Testis (tissue), 3 donors: ENCODE measurements around the gene MAST4. TPM values are rescaled to one million over a fixed set of nuclear protein-coding genes. Genes with fewer than 3 reads are reported as not detected.

Experiments
- DNase-seq: peaks from one replicate; pipeline ENCODE4 v3.0.0-alpha.2; 2019
- H3K27ac ChIP-seq, 2 donors: fragments of 200-600 bp; sonication (generic); one replicate each; pipeline ENCODE4 v1.5.1; 2019
- H3K27me3 ChIP-seq: fragments of 200-600 bp; sonication (generic); one replicate; pipeline ENCODE4 v1.5.1; 2019
- H3K36me3 ChIP-seq: fragments of 200-600 bp; sonication (generic); one replicate; pipeline ENCODE4 v1.5.1; 2017; ENCODE audit warnings: low read depth; ENCODE audit errors: missing control alignments
- H3K4me1 ChIP-seq: fragments of 200-600 bp; sonication (generic); one replicate; pipeline ENCODE4 v1.5.1; 2019
- H3K4me3 ChIP-seq, 2 donors: fragments of 200-600 bp; sonication (generic); one replicate each; pipeline ENCODE4 v1.5.1; 2017 to 2019
- H3K9me3 ChIP-seq: fragments of 200-600 bp; sonication (generic); one replicate; pipeline ENCODE4 v1.5.1; 2017
- CTCF ChIP-seq, 3 experiments: fragments of 450-650 bp in 2 of 3; fragments of 200-600 bp in 1 of 3; sonication (generic) in 1 of 3; IDR thresholded peaks; one replicate each; pipeline ENCODE4 v1.5.1; 2016 to 2019; ENCODE audit warnings: antibody characterized with exemption in 3 of 3, mild to moderate bottlenecking in 2 of 3, moderate library complexity in 1 of 3
- POLR2A ChIP-seq: fragments of 450-650 bp; IDR thresholded peaks from one replicate; pipeline ENCODE4 v1.6.1; 2017; ENCODE audit warnings: antibody characterized with exemption, mild to moderate bottlenecking, moderate library complexity
- WGBS, 2 donors: methylation state at CpG; one replicate each; pipeline ENCODE4 v1.1.5; 2018; 5-methylcytosine and 5-hydroxymethylcytosine counted together
- intact Hi-C: fragments of 100-400 bp; cut with DNase I; formaldehyde crosslinking; loops from one replicate; pipeline ENCODE4 v1.15.1; 2023; ENCODE audit warnings: low total_unique reads
- polyA plus RNA-seq: library from polyadenylated mRNA; stranded (reverse); fragments of 350-450 nt; fragmentation: Illumina TruSeq; extraction: RNeasy Lipid Tissue Mini Kit (QIAGEN cat#74804); gene quantifications from one replicate; pipeline ENCODE4 v1.2.3, GENCODE V29; 2014; ENCODE audit warnings: low read depth, low replicate concordance; ENCODE audit not compliant: insufficient read depth
- total RNA-seq, 2 donors: library from RNA; depleted of rRNA; stranded (reverse); fragments of >200 nt; gene quantifications; one replicate each; pipeline ENCODE4 v1.2.3, GENCODE V29; 2016

MAST4 gene
- total and polyA plus RNA-seq, 3 donors from 2014 or later: 27.2 to 56.4 (median 51.4) TPM

- Histone ChIP-seq H3K27ac (peak overlapping the region in 1 of 2 donors; percentile 28), H3K27me3 (no peaks in the 10 kb centered on the region), H3K4me1 (peaks cover 17% of the 10 kb centered on the region), H3K9me3 (no peaks in the 10 kb centered on the region), H3K36me3 (no peaks in the 10 kb centered on the region), H3K4me3 (no peak overlapping the region)
- DNase-seq: no peak
- no peak for TF ChIP-seq POLR2A
- no peak for TF ChIP-seq CTCF (IDR thresholded peaks at IDR 0.05)
- intact Hi-C loops: no loop called here
- WGBS, 2 donors: 78 to 84% methylated on average over 3 of the region's 3 CpGs
These were observed 447.8 kb downstream of the MAST4 start for GRCh38 chr5:67043796-67044511.

GRCh38 chr5:67045816-67046740, 449.9 kb downstream of the MAST4 start:
- no peak overlapping the region for H3K4me3 ChIP-seq
- H3K4me1 ChIP-seq: peaks cover 34% of the 10 kb centered on the region
- no peak for TF ChIP-seq POLR2A
- TF ChIP-seq CTCF (IDR thresholded peaks at IDR 0.05): no peak
- no peaks in the 10 kb centered on the region for H3K36me3 ChIP-seq
- WGBS, 2 donors: 73 to 86% methylated on average over 6 of the region's 6 CpGs
- no peaks in the 10 kb centered on the region for H3K27me3 ChIP-seq
- intact Hi-C loops: no loop called here
- no peaks in the 10 kb centered on the region for H3K9me3 ChIP-seq
- DNase-seq: no peak
- peak overlapping the region in 1 of 2 donors; percentile 9 for H3K27ac ChIP-seq

GRCh38 chr5:67047160-67047559, 451.0 kb downstream of the MAST4 start:
- H3K9me3 ChIP-seq: no peaks in the 10 kb centered on the region
- no peaks in the 10 kb centered on the region for H3K27me3 ChIP-seq
- H3K4me3 ChIP-seq: no peak overlapping the region
- intact Hi-C loops: no loop called here
- H3K36me3 ChIP-seq: no peaks in the 10 kb centered on the region
- 18 to 38% methylated on average over 1 of the region's 1 CpG for WGBS, 2 donors
- H3K27ac ChIP-seq: peak overlapping the region; percentile 9
- DNase-seq: peak; percentile 63
- H3K4me1 ChIP-seq: peaks cover 34% of the 10 kb centered on the region
- no peak for TF ChIP-seq POLR2A
- TF ChIP-seq CTCF (IDR thresholded peaks at IDR 0.05): no peak

GRCh38 chr5:67047616-67048015, 451.4 kb downstream of the MAST4 start:
- Histone ChIP-seq H3K4me3 (no peak overlapping the region), H3K27ac (peak overlapping the region in 1 of 2 donors; percentile 9), H3K4me1 (peaks cover 34% of the 10 kb centered on the region), H3K27me3 (no peaks in the 10 kb centered on the region), H3K36me3 (no peaks in the 10 kb centered on the region), H3K9me3 (no peaks in the 10 kb centered on the region)
- DNase-seq: no peak
- intact Hi-C loops: no loop called here
- TF ChIP-seq POLR2A (no peak), CTCF (IDR thresholded peaks at IDR 0.05) (no peak)
- 56 to 59% methylated on average over 2 of the region's 2 CpGs for WGBS, 2 donors
